Hypothalamus (tissue), 51 donors: ENCODE results near the gene ZCCHC7.
A peak's percentile ranks its signal among the peaks of the same experiment; 100 is the strongest.

Source experiments
- DNase-seq, 51 donors: peaks; one replicate each; lab custom pipeline; 2025; lab: John Stamatoyannopoulos, UW

ZCCHC7 gene

GRCh38 chr9:37243588-37244345 is 123.4 kb downstream of the ZCCHC7 start:
- DNase-seq: no peak

- DNase-seq: no peak
Observed at GRCh38 chr9:37246826-37247225, 126.5 kb downstream of the ZCCHC7 start.

GRCh38 chr9:37248651-37249163 is 128.3 kb downstream of the ZCCHC7 start:
- DNase-seq: no peak

- no peak for DNase-seq
Observed at GRCh38 chr9:37251452-37251851, 131.1 kb downstream of the ZCCHC7 start.

GRCh38 chr9:37253377-37253937 is 133.1 kb downstream of the ZCCHC7 start:
- no peak for DNase-seq

- DNase-seq: no peak
Observed at GRCh38 chr9:37255187-37255586, 134.8 kb downstream of the ZCCHC7 start.

GRCh38 chr9:37255944-37256862 is 135.8 kb downstream of the ZCCHC7 start:
- no peak for DNase-seq

GRCh38 chr9:37259951-37260350 is 139.6 kb downstream of the ZCCHC7 start:
- no peak for DNase-seq

GRCh38 chr9:37262410-37262809 is 142.0 kb downstream of the ZCCHC7 start:
- DNase-seq: peak in 13 of 51 donors; percentile 3 to 31 (median 10)

GRCh38 chr9:37264539-37264938 is 144.2 kb downstream of the ZCCHC7 start:
- DNase-seq: no peak

GRCh38 chr9:37266630-37267029 is 146.3 kb downstream of the ZCCHC7 start:
- DNase-seq: no peak

GRCh38 chr9:37269221-37269620 is 148.8 kb downstream of the ZCCHC7 start:
- DNase-seq: no peak

GRCh38 chr9:37271679-37272078 is 151.3 kb downstream of the ZCCHC7 start:
- no peak for DNase-seq

- no peak for DNase-seq
Observed at GRCh38 chr9:37273595-37273994, 153.2 kb downstream of the ZCCHC7 start.

GRCh38 chr9:37281541-37281940 is 161.2 kb downstream of the ZCCHC7 start:
- no peak for DNase-seq

- no peak for DNase-seq
Observed at GRCh38 chr9:37283730-37284325, 163.5 kb downstream of the ZCCHC7 start.

- DNase-seq: no peak
Observed at GRCh38 chr9:37284636-37285035, 164.3 kb downstream of the ZCCHC7 start.

- no peak for DNase-seq
Observed at GRCh38 chr9:37286530-37287175, 166.3 kb downstream of the ZCCHC7 start.

- no peak for DNase-seq
Observed at GRCh38 chr9:37287317-37287716, 166.9 kb downstream of the ZCCHC7 start.

GRCh38 chr9:37289631-37290030 is 169.3 kb downstream of the ZCCHC7 start:
- DNase-seq: no peak
